ENCODE results near the gene HOATZ. TPM values are rescaled to one million over a fixed set of nuclear protein-coding genes. Genes with fewer than 3 reads are reported as not detected.
A peak's percentile ranks its signal among the peaks of the same experiment; 100 is the strongest.

The HOATZ gene
- total RNA-seq, 1 donor = not detected

GRCh38 chr11:111510311-111510710 lies 4.3 kb upstream of the HOATZ start:
- Histone ChIP-seq H3K9me3 (ENCODE audit: low read depth, low read length) (no peaks in the 10 kb centered on the region), H3K4me2 (ENCODE audit: insufficient read depth, low read length) (no peak overlapping the region), H3K4me1 (ENCODE audit: insufficient read depth, low read length) (no peaks in the 10 kb centered on the region), H3K27me3 (ENCODE audit: insufficient read depth, low read length) (no peaks in the 10 kb centered on the region), H3K79me2 (ENCODE audit: insufficient read depth, low read length) (no peaks in the 10 kb centered on the region), H2AFZ (ENCODE audit: low read length) (peak overlapping the region; percentile 46), H3K36me3 (ENCODE audit: insufficient read depth, low read length) (no peaks in the 10 kb centered on the region), H4K20me1 (ENCODE audit: insufficient read depth, low read length) (no peaks in the 10 kb centered on the region), H3K27ac (ENCODE audit: low read depth, low read length) (no peak overlapping the region), H3K4me3 (ENCODE audit: insufficient read depth, low read length) (no peak overlapping the region)
- no peak for DNase-seq (ENCODE audit: insufficient read length, low spot score, missing footprints)
- TF ChIP-seq, protein P1, sequence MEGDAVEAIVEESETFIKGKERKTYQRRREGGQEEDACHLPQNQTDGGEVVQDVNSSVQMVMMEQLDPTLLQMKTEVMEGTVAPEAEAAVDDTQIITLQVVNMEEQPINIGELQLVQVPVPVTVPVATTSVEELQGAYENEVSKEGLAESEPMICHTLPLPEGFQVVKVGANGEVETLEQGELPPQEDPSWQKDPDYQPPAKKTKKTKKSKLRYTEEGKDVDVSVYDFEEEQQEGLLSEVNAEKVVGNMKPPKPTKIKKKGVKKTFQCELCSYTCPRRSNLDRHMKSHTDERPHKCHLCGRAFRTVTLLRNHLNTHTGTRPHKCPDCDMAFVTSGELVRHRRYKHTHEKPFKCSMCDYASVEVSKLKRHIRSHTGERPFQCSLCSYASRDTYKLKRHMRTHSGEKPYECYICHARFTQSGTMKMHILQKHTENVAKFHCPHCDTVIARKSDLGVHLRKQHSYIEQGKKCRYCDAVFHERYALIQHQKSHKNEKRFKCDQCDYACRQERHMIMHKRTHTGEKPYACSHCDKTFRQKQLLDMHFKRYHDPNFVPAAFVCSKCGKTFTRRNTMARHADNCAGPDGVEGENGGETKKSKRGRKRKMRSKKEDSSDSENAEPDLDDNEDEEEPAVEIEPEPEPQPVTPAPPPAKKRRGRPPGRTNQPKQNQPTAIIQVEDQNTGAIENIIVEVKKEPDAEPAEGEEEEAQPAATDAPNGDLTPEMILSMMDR (IDR thresholded peaks at IDR 0.05; ENCODE audit: extremely low read depth, low read depth, low read length) = no peak

DNA sequence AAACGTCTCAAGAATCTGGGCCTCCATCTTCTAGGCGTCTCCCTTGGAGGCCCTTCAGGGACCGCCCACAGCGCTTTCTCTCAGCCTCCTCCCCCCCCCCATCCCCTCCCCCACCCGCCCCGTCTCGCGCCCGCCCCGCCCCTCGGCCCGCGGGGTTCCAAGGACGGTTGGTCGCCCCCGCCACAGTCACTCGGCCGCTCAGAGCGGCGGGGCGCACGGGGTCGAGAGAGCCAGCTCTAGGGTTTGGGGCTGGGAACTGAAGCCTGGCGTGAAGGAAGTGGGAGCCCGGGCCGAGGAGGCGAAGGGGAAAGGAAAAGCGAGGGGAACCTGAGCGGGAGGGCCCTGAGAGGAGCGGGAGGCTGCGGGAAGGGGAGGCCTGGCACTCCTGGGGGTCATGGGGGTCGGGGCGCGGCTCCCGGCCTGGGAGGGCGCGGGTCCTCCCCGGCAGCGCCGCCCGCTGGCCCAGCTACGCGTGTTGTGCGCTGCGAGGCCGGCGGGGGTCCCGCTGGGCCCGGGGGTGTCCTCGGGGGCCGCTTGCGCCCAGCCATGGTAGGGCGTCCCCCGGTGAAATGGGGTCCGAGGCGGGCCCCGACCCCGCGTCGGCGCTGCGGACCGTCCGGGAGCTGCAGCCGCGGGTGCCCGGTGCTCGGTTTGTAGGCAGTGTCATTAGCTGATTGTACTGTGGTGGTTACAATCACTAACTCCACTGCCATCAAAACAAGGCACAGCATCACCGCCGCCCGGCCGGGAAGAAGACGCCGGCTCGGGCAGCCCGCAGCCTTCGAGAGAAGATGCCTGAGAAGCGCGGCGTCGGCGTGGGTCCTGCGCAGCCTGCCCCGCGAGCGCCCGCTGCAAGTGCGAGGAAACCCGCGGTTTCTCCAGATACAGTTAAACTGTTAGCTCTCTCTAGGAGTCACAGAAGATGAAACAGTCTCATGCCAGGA lies 2.0 kb upstream of the HOATZ start, which contains the start of gene BTG4:
BTG4 (minus strand) TSS at position 91 of the 944 bp plus-strand sequence. CDS start 13,610 bp downstream, outside the sequence.
- H3K4me2 ChIP-seq (ENCODE audit: insufficient read depth, low read length) = peak within 1 kb of the TSS; percentile 77
- no peaks in the 10 kb centered on the region for H3K4me1 ChIP-seq (ENCODE audit: insufficient read depth, low read length)
- peak within 1 kb of the TSS; percentile 71 for H3K4me3 ChIP-seq (ENCODE audit: insufficient read depth, low read length)
- H4K20me1 ChIP-seq (ENCODE audit: insufficient read depth, low read length) = no peaks in the 10 kb centered on the region
- H2AFZ ChIP-seq (ENCODE audit: low read length) = peak within 1 kb of the TSS; percentile 80
- H3K27me3 ChIP-seq (ENCODE audit: insufficient read depth, low read length) = no peaks in the 10 kb centered on the region
- H3K36me3 ChIP-seq (ENCODE audit: insufficient read depth, low read length) = no peaks in the 10 kb centered on the region
- TF ChIP-seq, protein P1 (IDR thresholded peaks at IDR 0.05; ENCODE audit: extremely low read depth, low read depth, low read length) = no peak
- no peaks in the 10 kb centered on the region for H3K79me2 ChIP-seq (ENCODE audit: insufficient read depth, low read length)
- DNase-seq (ENCODE audit: insufficient read length, low spot score, missing footprints) = peak; percentile 84
- H3K9me3 ChIP-seq (ENCODE audit: low read depth, low read length) = no peaks in the 10 kb centered on the region
- H3K27ac ChIP-seq (ENCODE audit: low read depth, low read length) = no peak within 1 kb of the TSS

DNA sequence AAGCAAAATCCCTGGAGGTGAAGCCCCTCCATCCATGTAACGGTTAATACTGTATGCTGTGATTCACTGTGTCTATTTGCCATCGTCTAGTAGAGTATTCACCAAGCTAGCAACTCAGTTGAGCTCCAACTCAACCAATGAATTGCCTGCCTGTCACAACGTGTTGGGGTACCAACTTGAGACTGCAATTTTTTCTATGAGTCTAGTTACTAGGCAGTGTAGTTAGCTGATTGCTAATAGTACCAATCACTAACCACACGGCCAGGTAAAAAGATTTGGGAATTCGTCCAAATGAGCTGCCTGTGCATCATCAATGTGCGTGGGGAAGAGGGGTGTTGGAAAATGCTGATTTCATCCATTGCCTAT lies 1.4 kb upstream of the HOATZ start:
- no peaks in the 10 kb centered on the region for H4K20me1 ChIP-seq (ENCODE audit: insufficient read depth, low read length)
- H3K4me3 ChIP-seq (ENCODE audit: insufficient read depth, low read length) = peak overlapping the region; percentile 71
- peak overlapping the region; percentile 77 for H3K4me2 ChIP-seq (ENCODE audit: insufficient read depth, low read length)

DNA sequence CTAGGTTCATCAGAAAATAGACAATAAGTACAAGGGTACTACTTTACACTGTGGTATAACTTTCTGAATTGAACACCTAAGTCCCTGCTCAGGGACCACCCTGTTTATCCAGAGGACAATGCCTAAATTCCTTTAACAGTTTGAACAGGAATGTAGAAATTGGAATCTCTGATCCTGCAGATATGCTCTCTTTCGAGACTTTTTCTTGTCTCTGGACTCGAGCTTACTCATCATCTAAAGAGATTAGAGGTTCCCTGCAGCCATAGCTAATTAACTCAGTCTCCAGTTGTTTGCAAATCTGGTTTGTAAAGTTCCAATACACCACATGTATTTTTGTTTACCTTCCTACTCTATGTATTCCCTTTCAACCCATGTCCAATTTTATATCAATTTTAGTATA lies 1.0 kb downstream of the HOATZ start:
- no peak overlapping the region for H2AFZ ChIP-seq (ENCODE audit: low read length)
- no peak overlapping the region for H3K4me2 ChIP-seq (ENCODE audit: insufficient read depth, low read length)
- TF ChIP-seq, protein P1 (IDR thresholded peaks at IDR 0.05; ENCODE audit: extremely low read depth, low read depth, low read length) = no peak
- H3K79me2 ChIP-seq (ENCODE audit: insufficient read depth, low read length) = no peaks in the 10 kb centered on the region
- H3K4me1 ChIP-seq (ENCODE audit: insufficient read depth, low read length) = peaks cover 5% of the 10 kb centered on the region
- H3K4me3 ChIP-seq (ENCODE audit: insufficient read depth, low read length) = no peak overlapping the region
- no peaks in the 10 kb centered on the region for H3K36me3 ChIP-seq (ENCODE audit: insufficient read depth, low read length)
- H3K27ac ChIP-seq (ENCODE audit: low read depth, low read length) = no peak overlapping the region
- DNase-seq (ENCODE audit: insufficient read length, low spot score, missing footprints) = no peak
- no peaks in the 10 kb centered on the region for H3K9me3 ChIP-seq (ENCODE audit: low read depth, low read length)
- H3K27me3 ChIP-seq (ENCODE audit: insufficient read depth, low read length) = no peaks in the 10 kb centered on the region
- no peaks in the 10 kb centered on the region for H4K20me1 ChIP-seq (ENCODE audit: insufficient read depth, low read length)

More for the DNA sequence above, 1.4 kb upstream of the HOATZ start:
- TF ChIP-seq, protein P1 (IDR thresholded peaks at IDR 0.05; ENCODE audit: extremely low read depth, low read depth, low read length) = no peak
- no peaks in the 10 kb centered on the region for H3K79me2 ChIP-seq (ENCODE audit: insufficient read depth, low read length)
- no peak overlapping the region for H3K27ac ChIP-seq (ENCODE audit: low read depth, low read length)
- DNase-seq (ENCODE audit: insufficient read length, low spot score, missing footprints) = no peak
- H3K36me3 ChIP-seq (ENCODE audit: insufficient read depth, low read length) = no peaks in the 10 kb centered on the region
- H3K27me3 ChIP-seq (ENCODE audit: insufficient read depth, low read length) = no peaks in the 10 kb centered on the region
- peak overlapping the region; percentile 80 for H2AFZ ChIP-seq (ENCODE audit: low read length)
- H3K4me1 ChIP-seq (ENCODE audit: insufficient read depth, low read length) = no peaks in the 10 kb centered on the region
- no peaks in the 10 kb centered on the region for H3K9me3 ChIP-seq (ENCODE audit: low read depth, low read length)
